Gastrocnemius medialis (tissue), 4 donors: Measurements from ENCODE around the gene MAP3K13.

Experiments used
- POLR2A ChIP-seq, 2 donors: fragments of 450-650 bp; IDR thresholded peaks; one replicate each; pipeline ENCODE4 v1.6.1; 2017; ENCODE audit warnings: antibody characterized with exemption in 2 of 2, mild to moderate bottlenecking in 2 of 2, moderate library complexity in 2 of 2
- TF ChIP-seq, protein P1 (sequence below), 5 experiments: fragments of 450-650 bp in 3 of 5; fragments of 200-600 bp in 2 of 5; sonication (generic) in 2 of 5; IDR thresholded peaks in 4 of 5; conservative IDR thresholded peaks in 1 of 5; 1 replicate in 4 of 5; 2 replicates in 1 of 5; pipeline ENCODE4 v1.5.1; 2016 to 2019; ENCODE audit warnings: antibody characterized with exemption in 5 of 5, mild to moderate bottlenecking in 3 of 5, moderate library complexity in 3 of 5

DNA sequence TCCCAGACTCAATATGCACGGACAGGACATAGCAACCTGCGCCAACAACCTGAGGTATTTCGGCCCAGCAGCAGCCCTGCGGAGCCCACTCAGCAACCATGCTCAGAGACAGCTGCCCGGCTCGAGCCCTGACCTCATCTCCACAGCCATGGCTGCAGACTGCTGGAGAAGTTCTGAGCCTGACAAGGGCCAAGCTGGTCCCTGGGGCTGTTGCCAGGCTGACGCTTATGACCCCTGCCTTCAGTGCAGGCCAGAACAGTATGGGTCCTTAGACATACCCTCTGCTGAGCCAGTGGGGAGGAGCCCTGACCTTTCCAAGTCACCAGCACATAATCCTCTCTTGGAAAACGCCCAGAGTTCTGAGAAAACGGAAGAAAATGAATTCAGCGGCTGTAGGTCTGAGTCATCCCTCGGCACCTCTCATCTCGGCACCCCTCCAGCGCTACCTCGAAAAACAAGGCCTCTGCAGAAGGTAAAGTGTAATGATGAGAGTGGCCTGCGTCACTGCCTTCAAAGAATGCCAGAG lies 110.4 kb downstream of the MAP3K13 start:
- TF ChIP-seq, protein P1, sequence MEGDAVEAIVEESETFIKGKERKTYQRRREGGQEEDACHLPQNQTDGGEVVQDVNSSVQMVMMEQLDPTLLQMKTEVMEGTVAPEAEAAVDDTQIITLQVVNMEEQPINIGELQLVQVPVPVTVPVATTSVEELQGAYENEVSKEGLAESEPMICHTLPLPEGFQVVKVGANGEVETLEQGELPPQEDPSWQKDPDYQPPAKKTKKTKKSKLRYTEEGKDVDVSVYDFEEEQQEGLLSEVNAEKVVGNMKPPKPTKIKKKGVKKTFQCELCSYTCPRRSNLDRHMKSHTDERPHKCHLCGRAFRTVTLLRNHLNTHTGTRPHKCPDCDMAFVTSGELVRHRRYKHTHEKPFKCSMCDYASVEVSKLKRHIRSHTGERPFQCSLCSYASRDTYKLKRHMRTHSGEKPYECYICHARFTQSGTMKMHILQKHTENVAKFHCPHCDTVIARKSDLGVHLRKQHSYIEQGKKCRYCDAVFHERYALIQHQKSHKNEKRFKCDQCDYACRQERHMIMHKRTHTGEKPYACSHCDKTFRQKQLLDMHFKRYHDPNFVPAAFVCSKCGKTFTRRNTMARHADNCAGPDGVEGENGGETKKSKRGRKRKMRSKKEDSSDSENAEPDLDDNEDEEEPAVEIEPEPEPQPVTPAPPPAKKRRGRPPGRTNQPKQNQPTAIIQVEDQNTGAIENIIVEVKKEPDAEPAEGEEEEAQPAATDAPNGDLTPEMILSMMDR (IDR thresholded peaks at IDR 0.05 in 4 of 5, conservative IDR thresholded peaks at IDR 0.05 in 1 of 5), result no peak
- no peak for TF ChIP-seq POLR2A (IDR thresholded peaks at IDR 0.05)
